Measurements from ENCODE around the gene CCR6.
"Not testable (repeated sequence)": the region's sequence is repeated elsewhere in the genome, so short reads cannot be mapped to it uniquely, and the experiment has no call there.

The CCR6 gene

GRCh38 chr6:167180086-167180485, 57.2 kb downstream of the CCR6 start:
- H3K4me3 Mint-ChIP-seq; H3K4me1 Mint-ChIP-seq (ENCODE audit: low read depth); H3K36me3 Mint-ChIP-seq (ENCODE audit: low read depth); H3K9me3 Mint-ChIP-seq; H3K27me3 Mint-ChIP-seq; H3K27ac Mint-ChIP-seq: not testable (repeated sequence)

GRCh38 chr6:167181351-167181750, 58.5 kb downstream of the CCR6 start:
- H3K27me3 Mint-ChIP-seq; H3K9me3 Mint-ChIP-seq; H3K36me3 Mint-ChIP-seq (ENCODE audit: low read depth); H3K4me3 Mint-ChIP-seq; H3K4me1 Mint-ChIP-seq (ENCODE audit: low read depth); H3K27ac Mint-ChIP-seq: not testable (repeated sequence)

DNA sequence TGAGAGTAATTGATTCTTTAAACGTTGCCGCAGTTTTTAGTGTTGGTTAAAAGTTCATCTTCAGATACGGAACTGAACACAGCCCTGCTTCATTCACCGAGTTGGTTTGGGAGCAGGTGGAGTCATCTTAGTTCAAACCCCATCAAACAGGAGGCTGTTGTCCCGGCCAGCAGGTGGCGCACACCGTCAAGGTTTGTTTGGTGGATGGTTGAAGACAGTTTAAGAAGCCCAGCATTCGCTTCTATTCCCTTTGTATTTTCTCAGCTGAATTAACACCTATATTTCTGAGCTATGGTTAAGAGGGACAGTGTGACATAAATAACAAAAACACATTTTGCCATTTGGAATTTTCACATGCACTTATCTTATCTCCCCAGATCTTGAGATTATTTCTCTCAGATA, 60.0 kb downstream of the CCR6 start:
- not testable (repeated sequence) for H3K4me3 Mint-ChIP-seq; H3K4me1 Mint-ChIP-seq (ENCODE audit: low read depth); H3K9me3 Mint-ChIP-seq; H3K27ac Mint-ChIP-seq; H3K27me3 Mint-ChIP-seq; H3K36me3 Mint-ChIP-seq (ENCODE audit: low read depth)

DNA sequence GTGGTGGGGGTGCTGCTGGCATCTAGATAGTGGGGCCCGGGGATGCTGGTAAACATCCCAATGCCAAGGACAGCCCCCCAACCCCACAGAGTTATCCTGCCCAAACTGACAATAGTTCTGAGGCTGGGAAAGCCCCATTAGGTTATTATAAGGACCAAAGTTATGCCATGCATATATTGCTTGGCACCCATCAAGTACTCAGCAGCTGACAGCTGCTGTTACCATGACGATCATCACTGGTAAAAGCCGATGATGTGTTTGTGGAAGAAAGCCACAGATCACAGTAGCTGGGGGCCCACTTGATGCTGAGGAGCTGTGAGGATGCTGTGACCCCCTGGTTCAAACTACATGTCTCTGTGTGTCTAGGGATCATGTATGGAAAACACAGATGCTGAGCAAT, 62.2 kb downstream of the CCR6 start:
- not testable (repeated sequence) for H3K9me3 Mint-ChIP-seq; H3K27ac Mint-ChIP-seq; H3K27me3 Mint-ChIP-seq; H3K4me3 Mint-ChIP-seq; H3K4me1 Mint-ChIP-seq (ENCODE audit: low read depth); H3K36me3 Mint-ChIP-seq (ENCODE audit: low read depth)

DNA sequence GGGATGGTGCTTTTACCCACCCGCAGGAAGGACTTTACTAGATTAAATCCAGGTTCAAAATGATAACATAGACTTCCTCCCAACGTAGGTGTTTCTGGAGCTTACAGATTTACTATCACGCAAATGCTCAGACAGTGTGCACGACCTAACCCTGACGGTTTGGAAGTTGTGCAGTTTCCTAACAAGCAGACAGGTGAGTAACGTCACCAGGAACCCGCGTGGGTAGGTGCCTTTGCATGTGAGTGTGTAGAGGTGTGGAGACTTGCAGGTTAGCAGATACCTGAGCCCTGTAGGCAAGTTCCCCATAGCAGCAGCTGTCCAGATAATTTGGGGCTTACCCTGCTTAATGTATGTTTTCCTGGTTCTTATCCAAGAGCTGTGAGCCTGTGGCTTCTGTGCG, 64.4 kb downstream of the CCR6 start:
- H3K27ac Mint-ChIP-seq; H3K27me3 Mint-ChIP-seq; H3K9me3 Mint-ChIP-seq; H3K36me3 Mint-ChIP-seq (ENCODE audit: low read depth); H3K4me3 Mint-ChIP-seq; H3K4me1 Mint-ChIP-seq (ENCODE audit: low read depth): not testable (repeated sequence)

All from stimulated activated naive CD8-positive, alpha-beta T cell treated with anti-CD3 and anti-CD28 coated beads, Interleukin-15, Interleukin-2, amounts not matched to agents 100 ng/mL and 50 ng/mL, for 24 hours (primary cell).